Body of pancreas (tissue), 4 donors: ENCODE results near the gene GGCX. TPM values are rescaled to one million over a fixed set of nuclear protein-coding genes. Genes with fewer than 3 reads are reported as not detected.

ENCODE experiments used
- ATAC-seq: fragments of 150-250 bp; one replicate; pipeline ENCODE4 v1.9.1; 2016
- DNase-seq, 4 donors: peaks; one replicate each; pipeline ENCODE4 v3.0.0-alpha.2; 2019
- H3K27ac ChIP-seq, 4 donors: fragments of 200-600 bp; sonication (generic); 1 replicate in 3 of 4; 2 replicates in 1 of 4; pipeline versions ENCODE4 v1.5.1 to v1.6.1; 2016 to 2019; ENCODE audit warnings: mild to moderate bottlenecking in 1 of 4, mixed read lengths in 1 of 4, moderate library complexity in 1 of 4
- H3K27me3 ChIP-seq, 2 donors: fragments of 200-600 bp; sonication (generic); one replicate each; pipeline ENCODE4 v1.6.0; 2016; ENCODE audit warnings: mild to moderate bottlenecking in 1 of 2
- H3K36me3 ChIP-seq, 2 donors: fragments of 200-600 bp; sonication (generic); replicated peaks in 1 of 2; 2 replicates each; pipeline ENCODE4 v1.5.1; 2016; ENCODE audit warnings: low read depth in 2 of 2; ENCODE audit not compliant: insufficient read depth in 1 of 2
- H3K4me1 ChIP-seq: fragments of 200-600 bp; sonication (generic); one replicate; pipeline ENCODE4 v1.6.0; 2016
- H3K4me3 ChIP-seq, 2 donors: fragments of 200-600 bp; sonication (generic); 1 replicate in 1 of 2; 2 replicates in 1 of 2; pipeline ENCODE4 v1.5.1; 2016 to 2019
- H3K9me3 ChIP-seq, 3 donors: fragments of 200-600 bp; sonication (generic); 1 replicate in 2 of 3; 2 replicates in 1 of 3; pipeline ENCODE4 v1.5.1; 2016
- POLR2A ChIP-seq, 3 donors: fragments of 450-650 bp; IDR thresholded peaks; one replicate each; pipeline ENCODE4 v1.6.1; 2016; ENCODE audit warnings: antibody characterized with exemption in 3 of 3, mild to moderate bottlenecking in 2 of 3
- WGBS, 2 donors: methylation state at CpG; one replicate each; pipeline ENCODE4 v1.1.5; 2017; 5-methylcytosine and 5-hydroxymethylcytosine counted together
- intact Hi-C: fragments of 100-400 bp; cut with DNase I; formaldehyde crosslinking; loops from one replicate; pipeline ENCODE4 v1.15.1; 2023
- total RNA-seq, 2 donors: library from RNA; depleted of rRNA; stranded (reverse); fragments of >200 nt; gene quantifications; one replicate each; pipeline ENCODE4 v1.1.0, GENCODE V29; 2016
- TF ChIP-seq, protein P1 (sequence below), 7 experiments: fragments of 450-650 bp in 4 of 7; fragments of 200-600 bp in 3 of 7; sonication (generic) in 3 of 7; IDR thresholded peaks; one replicate each; pipeline ENCODE4 v1.5.1; 2016 to 2019; ENCODE audit warnings: antibody characterized with exemption in 7 of 7

GGCX gene
- total RNA-seq, 2 donors from 2014 or later = 35.5 to 48.1 TPM

DNA sequence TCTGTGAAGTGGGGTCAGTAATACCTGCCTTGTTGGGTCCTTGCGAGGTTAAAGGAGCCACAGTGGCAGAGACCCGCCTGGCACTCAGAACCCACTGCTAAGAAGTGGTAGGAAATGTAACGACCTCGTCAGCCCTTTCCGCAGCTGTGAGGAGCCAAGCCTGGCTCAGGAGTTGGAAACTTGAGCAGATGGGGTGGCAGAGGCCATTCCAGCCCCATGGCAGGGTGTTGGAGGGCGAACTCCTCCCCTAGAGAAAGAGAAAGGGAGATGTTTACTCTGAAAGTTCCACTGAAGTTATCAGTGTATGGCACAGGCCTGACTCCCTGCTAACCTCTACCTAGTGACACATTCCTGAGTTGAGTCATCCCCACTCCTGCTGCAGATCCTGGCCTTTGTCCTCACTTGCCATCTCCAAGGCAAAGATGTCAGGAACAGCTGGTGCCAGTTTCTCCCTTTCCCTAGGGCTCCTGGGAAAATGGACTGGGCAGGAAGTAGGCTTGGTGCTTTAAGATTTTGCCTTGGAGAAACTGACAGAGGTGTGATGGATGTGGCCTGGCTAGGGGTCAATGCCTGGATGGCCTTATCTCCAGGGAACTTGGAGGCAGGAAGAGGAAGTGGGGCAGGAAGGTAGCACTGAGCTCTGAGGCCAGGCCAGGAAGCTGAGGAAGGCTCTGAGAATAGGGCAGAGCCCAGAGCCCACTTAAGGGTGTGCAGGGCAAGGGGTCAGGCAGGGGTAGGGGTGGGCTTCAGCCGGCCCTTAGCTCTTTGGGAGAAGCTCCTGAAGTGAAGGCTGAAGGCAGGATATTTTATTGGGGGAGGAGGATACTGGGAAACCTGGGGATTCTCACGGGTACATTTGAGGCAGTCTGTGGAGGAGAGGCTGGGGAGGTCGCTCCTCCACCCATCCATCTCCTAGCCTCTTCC lies 23.8 kb upstream of the GGCX start:
- peak in 2 of 3 donors; percentile 8 to 46 for TF ChIP-seq POLR2A (IDR thresholded peaks at IDR 0.05)
- TF ChIP-seq, protein P1, sequence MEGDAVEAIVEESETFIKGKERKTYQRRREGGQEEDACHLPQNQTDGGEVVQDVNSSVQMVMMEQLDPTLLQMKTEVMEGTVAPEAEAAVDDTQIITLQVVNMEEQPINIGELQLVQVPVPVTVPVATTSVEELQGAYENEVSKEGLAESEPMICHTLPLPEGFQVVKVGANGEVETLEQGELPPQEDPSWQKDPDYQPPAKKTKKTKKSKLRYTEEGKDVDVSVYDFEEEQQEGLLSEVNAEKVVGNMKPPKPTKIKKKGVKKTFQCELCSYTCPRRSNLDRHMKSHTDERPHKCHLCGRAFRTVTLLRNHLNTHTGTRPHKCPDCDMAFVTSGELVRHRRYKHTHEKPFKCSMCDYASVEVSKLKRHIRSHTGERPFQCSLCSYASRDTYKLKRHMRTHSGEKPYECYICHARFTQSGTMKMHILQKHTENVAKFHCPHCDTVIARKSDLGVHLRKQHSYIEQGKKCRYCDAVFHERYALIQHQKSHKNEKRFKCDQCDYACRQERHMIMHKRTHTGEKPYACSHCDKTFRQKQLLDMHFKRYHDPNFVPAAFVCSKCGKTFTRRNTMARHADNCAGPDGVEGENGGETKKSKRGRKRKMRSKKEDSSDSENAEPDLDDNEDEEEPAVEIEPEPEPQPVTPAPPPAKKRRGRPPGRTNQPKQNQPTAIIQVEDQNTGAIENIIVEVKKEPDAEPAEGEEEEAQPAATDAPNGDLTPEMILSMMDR (IDR thresholded peaks at IDR 0.05) = no peak
- Histone ChIP-seq H3K4me1 (peaks cover 52% of the 10 kb centered on the region), H3K27me3 (no peaks in the 10 kb centered on the region), H3K27ac (peak overlapping the region; percentile 73 to 88 (median 78)), H3K36me3 (peaks cover 0 to 4% of the 10 kb centered on the region in 2 donors), H3K4me3 (no peak overlapping the region), H3K9me3 (no peaks in the 10 kb centered on the region)
- WGBS, 2 donors = 33 to 40% methylated on average over 7 to 9 of the region's 9 CpGs
- DNase-seq (peak; percentile 72 to 90 (median 80)), ATAC-seq (peak; percentile 89)
- intact Hi-C loops = no loop called here

DNA sequence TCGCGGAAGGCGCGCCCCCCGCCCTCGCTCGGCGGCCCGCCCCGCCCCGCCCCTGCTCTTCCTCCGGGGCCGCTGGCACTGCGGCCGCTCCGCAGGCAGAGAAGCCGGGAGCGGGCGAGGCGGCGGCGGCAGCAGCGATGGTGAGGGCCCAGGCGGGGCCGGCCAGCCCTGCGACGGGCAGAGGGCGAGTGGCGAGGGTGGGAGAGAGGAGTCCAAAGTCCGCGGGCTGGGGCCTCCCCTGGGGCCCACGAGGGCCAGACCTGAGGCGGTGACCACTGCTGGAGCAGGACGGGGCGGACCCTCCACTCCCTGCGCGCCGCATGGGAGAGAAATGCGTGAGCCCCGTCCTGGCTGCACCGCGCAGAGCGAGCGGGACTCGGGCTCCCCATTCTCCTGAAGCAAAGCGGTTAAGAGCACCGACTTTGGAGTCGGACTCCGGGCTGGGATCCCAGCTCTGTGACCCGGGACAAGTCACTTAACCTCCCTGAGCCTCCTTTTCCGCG lies 23.1 kb upstream of the GGCX start, which contains the start of gene VAMP5:
Gene VAMP5 (plus strand): TSS at position 78 of the 503 bp plus-strand sequence. CDS start 60 bp downstream, at position 138.
- WGBS, 2 donors = 28 to 45% methylated on average over 7 to 50 of the region's 52 CpGs
- Histone ChIP-seq H3K27ac (peak within 1 kb of the TSS; percentile 73 to 88 (median 78)), H3K36me3 (peaks cover 0 to 4% of the 10 kb centered on the region in 2 donors), H3K4me1 (peaks cover 52% of the 10 kb centered on the region), H3K9me3 (no peaks in the 10 kb centered on the region), H3K27me3 (no peaks in the 10 kb centered on the region), H3K4me3 (no peak within 1 kb of the TSS)
- peak; percentile 9 for ATAC-seq
- peak in 1 of 4 donors; percentile 47 for DNase-seq
- intact Hi-C loops = no loop called here
- peak in 1 of 3 donors; percentile 18 for TF ChIP-seq POLR2A (IDR thresholded peaks at IDR 0.05)
- TF ChIP-seq, protein P1 (IDR thresholded peaks at IDR 0.05) = no peak

DNA sequence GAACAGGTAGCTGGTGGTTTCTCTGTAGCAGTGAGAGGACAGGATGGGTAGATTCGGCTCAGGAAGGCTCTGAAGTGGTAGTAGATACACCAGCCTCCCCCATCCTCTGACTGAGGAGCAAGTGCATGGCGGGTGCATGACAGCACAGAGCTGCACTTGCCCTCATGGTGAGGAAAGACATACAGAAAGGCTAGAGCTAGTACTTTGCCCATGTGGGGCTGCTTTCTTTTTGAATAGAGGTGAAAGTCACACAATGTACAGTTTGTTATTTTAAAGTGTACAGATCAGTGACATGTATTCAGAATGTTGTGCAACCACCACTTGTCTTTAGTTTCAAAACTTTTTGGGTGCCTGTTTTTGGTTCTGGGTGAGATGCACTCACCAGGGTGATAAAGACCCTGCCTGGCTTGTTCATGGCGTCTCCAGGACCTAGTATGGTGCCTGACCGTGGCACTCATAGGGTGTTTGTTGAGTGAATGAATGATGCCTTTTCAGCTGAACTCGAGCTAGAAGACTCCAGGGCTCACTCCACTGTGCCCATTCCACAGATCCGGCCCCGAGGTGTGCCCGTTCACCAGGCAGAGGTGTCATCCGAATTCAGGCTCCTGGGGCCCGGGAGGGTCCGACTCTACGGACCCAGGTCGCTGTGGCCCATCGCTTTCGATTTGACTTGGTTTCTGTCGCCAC lies 22.5 kb upstream of the GGCX start:
- DNase-seq = no peak
- no peaks in the 10 kb centered on the region for H3K27me3 ChIP-seq
- intact Hi-C loops = no loop called here
- H3K4me3 ChIP-seq = no peak overlapping the region
- peaks cover 0 to 4% of the 10 kb centered on the region in 2 donors for H3K36me3 ChIP-seq
- H3K9me3 ChIP-seq = no peaks in the 10 kb centered on the region
- ATAC-seq = no peak
- H3K27ac ChIP-seq = peak overlapping the region; percentile 33 to 88 (median 78)
- TF ChIP-seq, protein P1 (IDR thresholded peaks at IDR 0.05) = no peak
- TF ChIP-seq POLR2A (IDR thresholded peaks at IDR 0.05) = no peak
- H3K4me1 ChIP-seq = peaks cover 53% of the 10 kb centered on the region
- 43 to 95% methylated on average over 4 to 16 of the region's 16 CpGs for WGBS, 2 donors

DNA sequence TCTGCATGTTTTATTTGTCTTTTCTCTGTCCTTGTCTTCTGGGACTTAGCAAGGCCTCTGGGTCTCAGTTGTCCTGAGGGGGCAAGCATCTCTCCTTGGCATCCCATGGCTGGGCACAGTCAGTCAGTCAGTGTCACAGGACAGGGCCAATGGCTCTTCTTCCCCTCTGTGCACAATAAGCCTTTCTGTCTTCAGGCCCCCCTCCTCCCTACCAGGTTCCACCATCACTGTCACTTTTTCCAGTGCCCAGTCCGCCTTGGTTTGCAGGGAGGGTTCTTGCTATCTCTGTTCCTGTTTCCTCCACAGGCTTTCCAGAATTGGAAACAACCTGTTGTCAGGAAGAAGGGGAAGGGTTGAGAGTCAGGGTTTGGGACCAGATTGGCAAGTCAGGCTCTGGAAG lies 21.2 kb upstream of the GGCX start:
- Histone ChIP-seq H3K4me1 (peaks cover 53% of the 10 kb centered on the region), H3K27ac (no peak overlapping the region), H3K36me3 (peaks cover 0 to 4% of the 10 kb centered on the region in 2 donors), H3K27me3 (no peaks in the 10 kb centered on the region), H3K4me3 (no peak overlapping the region), H3K9me3 (no peaks in the 10 kb centered on the region)
- intact Hi-C loops = no loop called here
- ATAC-seq (no peak), DNase-seq (no peak)
- WGBS, 2 donors = 69 to 91% methylated on average over 1 of the region's 1 CpG
- TF ChIP-seq, protein P1 (IDR thresholded peaks at IDR 0.05) = no peak
- TF ChIP-seq POLR2A (IDR thresholded peaks at IDR 0.05) = no peak
